ENCODE data around the gene NAT10.
A peak's percentile ranks its signal among the peaks of the same experiment; 100 is the strongest.

NAT10 gene

GRCh38 chr11:34157163-34157562, 51.7 kb downstream of the NAT10 start:
- no peak for TF ChIP-seq CSDC2 (CRISPR knock-in tag; IDR thresholded peaks at IDR 0.05)
- no peak for TF ChIP-seq TCF4 (CRISPR knock-in tag; IDR thresholded peaks at IDR 0.05; ENCODE audit: borderline replicate concordance)
- TF ChIP-seq ZNF70 (CRISPR knock-in tag; IDR thresholded peaks at IDR 0.05): no peak
- ATAC-seq: no peak

DNA sequence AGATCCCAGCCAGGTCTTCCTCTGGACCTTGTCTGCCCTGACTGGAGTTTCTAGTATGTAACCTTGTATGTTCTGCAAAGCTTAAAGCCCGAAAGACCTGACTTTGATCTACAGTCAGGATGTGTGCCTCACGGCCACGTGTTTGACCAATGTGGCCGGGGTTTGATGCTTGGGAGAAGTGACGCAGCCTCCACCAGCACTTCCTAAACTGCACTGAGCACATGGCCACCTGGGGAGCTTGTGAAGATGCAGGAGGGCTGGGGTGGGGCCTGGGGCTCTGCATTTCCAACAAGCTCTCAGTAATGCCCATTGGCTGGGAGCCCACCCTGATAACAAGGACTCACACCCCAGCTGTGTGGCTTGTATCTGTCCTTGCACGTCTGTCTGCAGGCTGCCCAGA, 53.2 kb downstream of the NAT10 start:
- ATAC-seq: no peak
- TF ChIP-seq RARB (CRISPR knock-in tag; IDR thresholded peaks at IDR 0.05) (no peak), ZNF565 (CRISPR knock-in tag; conservative IDR thresholded peaks at IDR 0.05; ENCODE audit: low read depth) (no peak), ZNF8 (CRISPR knock-in tag; IDR thresholded peaks at IDR 0.05) (no peak), OSR1 (CRISPR knock-in tag; IDR thresholded peaks at IDR 0.05) (no peak), ZFP30 (CRISPR knock-in tag; IDR thresholded peaks at IDR 0.05) (no peak), TCF4 (CRISPR knock-in tag; IDR thresholded peaks at IDR 0.05; ENCODE audit: borderline replicate concordance) (no peak), ISL1 (CRISPR knock-in tag; IDR thresholded peaks at IDR 0.05) (no peak), CREB5 (CRISPR knock-in tag; IDR thresholded peaks at IDR 0.05; ENCODE audit: low read depth) (no peak), GLIS3 (CRISPR knock-in tag; IDR thresholded peaks at IDR 0.05) (no peak), PPARA (CRISPR knock-in tag; IDR thresholded peaks at IDR 0.05; ENCODE audit: borderline replicate concordance) (no peak), ESRRG (CRISPR knock-in tag; IDR thresholded peaks at IDR 0.05) (no peak)
- TF ChIP-seq, protein P1, sequence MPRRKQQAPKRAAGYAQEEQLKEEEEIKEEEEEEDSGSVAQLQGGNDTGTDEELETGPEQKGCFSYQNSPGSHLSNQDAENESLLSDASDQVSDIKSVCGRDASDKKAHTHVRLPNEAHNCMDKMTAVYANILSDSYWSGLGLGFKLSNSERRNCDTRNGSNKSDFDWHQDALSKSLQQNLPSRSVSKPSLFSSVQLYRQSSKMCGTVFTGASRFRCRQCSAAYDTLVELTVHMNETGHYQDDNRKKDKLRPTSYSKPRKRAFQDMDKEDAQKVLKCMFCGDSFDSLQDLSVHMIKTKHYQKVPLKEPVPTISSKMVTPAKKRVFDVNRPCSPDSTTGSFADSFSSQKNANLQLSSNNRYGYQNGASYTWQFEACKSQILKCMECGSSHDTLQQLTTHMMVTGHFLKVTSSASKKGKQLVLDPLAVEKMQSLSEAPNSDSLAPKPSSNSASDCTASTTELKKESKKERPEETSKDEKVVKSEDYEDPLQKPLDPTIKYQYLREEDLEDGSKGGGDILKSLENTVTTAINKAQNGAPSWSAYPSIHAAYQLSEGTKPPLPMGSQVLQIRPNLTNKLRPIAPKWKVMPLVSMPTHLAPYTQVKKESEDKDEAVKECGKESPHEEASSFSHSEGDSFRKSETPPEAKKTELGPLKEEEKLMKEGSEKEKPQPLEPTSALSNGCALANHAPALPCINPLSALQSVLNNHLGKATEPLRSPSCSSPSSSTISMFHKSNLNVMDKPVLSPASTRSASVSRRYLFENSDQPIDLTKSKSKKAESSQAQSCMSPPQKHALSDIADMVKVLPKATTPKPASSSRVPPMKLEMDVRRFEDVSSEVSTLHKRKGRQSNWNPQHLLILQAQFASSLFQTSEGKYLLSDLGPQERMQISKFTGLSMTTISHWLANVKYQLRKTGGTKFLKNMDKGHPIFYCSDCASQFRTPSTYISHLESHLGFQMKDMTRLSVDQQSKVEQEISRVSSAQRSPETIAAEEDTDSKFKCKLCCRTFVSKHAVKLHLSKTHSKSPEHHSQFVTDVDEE (CRISPR knock-in tag; IDR thresholded peaks at IDR 0.05): no peak

- ATAC-seq: peak; percentile 41; the same call in 1 of the 3 replicates
- TF ChIP-seq, protein P1 (CRISPR knock-in tag; IDR thresholded peaks at IDR 0.05): peak; percentile 75; the same call in 1 of the 2 replicates
- TF ChIP-seq PATZ1 (CRISPR knock-in tag; IDR thresholded peaks at IDR 0.05; ENCODE audit: borderline replicate concordance): no peak
- no peak for TF ChIP-seq CSRNP3 (CRISPR knock-in tag; IDR thresholded peaks at IDR 0.05)
- no peak for TF ChIP-seq POU6F1 (CRISPR knock-in tag; IDR thresholded peaks at IDR 0.05; ENCODE audit: borderline replicate concordance, low read depth)
- peak; percentile 71; the same call in 1 of the 2 replicates for TF ChIP-seq TCF4 (CRISPR knock-in tag; IDR thresholded peaks at IDR 0.05; ENCODE audit: borderline replicate concordance)
- no peak for TF ChIP-seq RARB (CRISPR knock-in tag; IDR thresholded peaks at IDR 0.05)
- TF ChIP-seq GLIS3 (CRISPR knock-in tag; IDR thresholded peaks at IDR 0.05): 0 out of 2 replicates have a peak, but pooled peaks have one; percentile 45
- 0 out of 2 replicates have a peak, but pooled peaks have one; percentile 22 for TF ChIP-seq SNAI2 (CRISPR knock-in tag; IDR thresholded peaks at IDR 0.05)
- TF ChIP-seq ISL1 (CRISPR knock-in tag; IDR thresholded peaks at IDR 0.05): peak; percentile 71
- peak; percentile 67; the same call in 1 of the 2 replicates for TF ChIP-seq ZFP3 (CRISPR knock-in tag; IDR thresholded peaks at IDR 0.05)
Measured at GRCh38 chr11:34160049-34160721, 54.8 kb downstream of the NAT10 start.
